WTC11 (cell line): ENCODE measurements around the gene SYNM.

Source experiments
- IRF1 ChIP-seq: sonication (generic); formaldehyde crosslinking; IDR thresholded peaks from 2 replicates; pipeline ENCODE4 v1.8.0; 2023; ENCODE audit warnings: missing genetic modification reagents
- TEAD1 ChIP-seq: sonication (generic); formaldehyde crosslinking; IDR thresholded peaks from 2 replicates; pipeline ENCODE4 v1.8.0; 2022; ENCODE audit warnings: mild to moderate bottlenecking, missing genetic modification reagents
- ZNF671 ChIP-seq: fragments of 250-450 bp; sonication (Bioruptor Pico); IDR thresholded peaks from 2 replicates; pipeline ENCODE4 v1.8.0; 2021; ENCODE audit warnings: mild to moderate bottlenecking

- TF ChIP-seq IRF1 (CRISPR knock-in tag) (no peak), TEAD1 (CRISPR knock-in tag) (no peak), ZNF671 (CRISPR knock-in tag) (no peak)
Measured at GRCh38 chr15:99070208-99070607, 34.7 kb upstream of the SYNM start.
